Type B pancreatic cell (in vitro differentiated cells): ENCODE results near the gene PIM3. TPM values are rescaled to one million over a fixed set of nuclear protein-coding genes. Genes with fewer than 3 reads are reported as not detected.

Experiments
- DNase-seq: peaks from one replicate; pipeline ENCODE4 v3.0.0; 2021; ENCODE audit warnings: mixed read lengths; ENCODE audit not compliant: unreplicated experiment; ENCODE audit errors: extremely low spot score
- H3K27ac Mint-ChIP-seq: 2 replicates; pipeline ENCODE4 v1.8.0; 2021; ENCODE audit warnings: mild to moderate bottlenecking, mixed read lengths
- H3K27me3 Mint-ChIP-seq: 2 replicates; pipeline ENCODE4 v1.8.0; 2021; ENCODE audit warnings: mixed read lengths
- H3K36me3 Mint-ChIP-seq: 2 replicates; pipeline ENCODE4 v1.8.0; 2021; ENCODE audit warnings: mixed read lengths
- H3K4me1 Mint-ChIP-seq: one replicate; pipeline ENCODE4 v1.8.0; 2021; ENCODE audit warnings: mixed read lengths; ENCODE audit not compliant: unreplicated experiment
- H3K4me3 Mint-ChIP-seq: 2 replicates; pipeline ENCODE4 v1.8.0; 2021; ENCODE audit warnings: mild to moderate bottlenecking, mixed read lengths
- H3K9me3 Mint-ChIP-seq: 2 replicates; pipeline ENCODE4 v1.8.0; 2021; ENCODE audit warnings: mixed read lengths
- CTCF ChIP-seq: fragments of 200-600 bp; sonication (generic); conservative IDR thresholded peaks from 2 replicates; pipeline ENCODE4 v1.5.0; 2021; ENCODE audit warnings: antibody characterized with exemption, mild to moderate bottlenecking
- total RNA-seq: library from RNA; stranded (reverse); gene quantifications from 2 replicates; pipeline ENCODE4 v1.2.1, GENCODE V29; 2021; ENCODE audit warnings: low replicate concordance

Gene PIM3
- total RNA-seq, 1 donor from 2014 or later = 36.7 TPM

DNA sequence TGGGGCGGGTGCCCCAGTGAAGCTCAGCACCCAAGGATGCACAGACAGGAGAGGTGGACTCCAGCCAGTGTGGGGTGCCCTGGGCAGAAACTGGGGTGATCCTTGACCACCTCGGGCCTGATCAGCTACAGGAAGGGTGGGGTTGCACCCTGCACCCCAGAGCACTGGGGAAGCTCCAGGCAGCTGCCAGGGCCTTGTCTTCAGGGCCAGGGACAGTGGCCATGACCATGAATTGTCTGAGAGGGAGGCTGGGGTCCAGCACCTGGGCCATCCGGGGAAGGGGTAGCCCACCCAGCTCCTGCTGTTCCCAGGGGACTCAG is 34.4 kb downstream of the PIM3 start:
- Mint-ChIP-seq H3K36me3 (peaks cover 3% of the 10 kb centered on the region), H3K4me3 (no peak overlapping the region), H3K4me1 (peaks cover 3% of the 10 kb centered on the region), H3K27me3 (peaks cover 22% of the 10 kb centered on the region), H3K9me3 (peaks cover 8% of the 10 kb centered on the region), H3K27ac (no peak overlapping the region)
- no peak for DNase-seq
- TF ChIP-seq CTCF = no peak

- no peak for DNase-seq
- Mint-ChIP-seq H3K36me3 (peaks cover 3% of the 10 kb centered on the region), H3K9me3 (peaks cover 8% of the 10 kb centered on the region), H3K4me3 (no peak overlapping the region), H3K27me3 (peaks cover 22% of the 10 kb centered on the region), H3K27ac (no peak overlapping the region), H3K4me1 (peaks cover 3% of the 10 kb centered on the region)
- no peak for TF ChIP-seq CTCF
Measured at GRCh38 chr22:49995361-49996118, 35.0 kb downstream of the PIM3 start.

- no peak overlapping the region for H3K4me3 Mint-ChIP-seq
- H3K27ac Mint-ChIP-seq = no peak overlapping the region
Measured at GRCh38 chr22:49996119-49996517, 35.5 kb downstream of the PIM3 start.

DNA sequence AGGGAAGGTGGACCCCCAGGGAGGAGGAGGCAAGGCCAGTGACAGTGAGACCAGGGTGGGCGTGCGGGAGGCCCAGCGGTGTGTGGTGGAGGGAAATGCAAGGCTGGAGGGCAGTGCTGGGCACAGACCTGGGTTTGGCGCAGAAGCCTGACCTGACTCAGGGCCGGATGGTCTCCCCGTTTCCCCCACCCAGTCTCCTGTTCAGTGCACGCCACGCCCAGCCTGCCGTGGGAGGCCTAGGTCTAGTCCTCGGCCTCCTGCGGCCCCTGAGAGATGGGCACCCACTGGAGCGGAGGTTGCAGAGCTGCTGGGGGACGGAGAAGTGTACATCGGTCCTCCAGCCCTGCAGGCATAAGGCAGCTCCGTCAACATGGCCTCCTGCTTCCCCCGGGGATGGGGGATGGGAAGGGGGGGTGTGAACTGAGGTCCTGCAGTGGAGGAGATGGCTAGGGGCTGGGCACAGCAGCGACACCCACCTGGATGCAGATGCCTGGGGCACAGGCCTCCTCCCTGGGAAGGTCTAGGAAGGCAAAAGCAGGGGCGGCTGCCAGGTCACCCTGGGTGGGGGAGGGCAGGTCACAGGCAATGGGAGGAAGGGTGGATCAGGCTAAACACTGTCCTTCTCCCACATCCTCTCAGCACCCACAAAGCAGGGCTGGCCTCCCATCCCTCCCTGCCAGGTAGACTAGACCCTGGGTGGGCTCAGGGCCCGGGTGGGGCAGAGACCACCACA is 36.1 kb downstream of the PIM3 start:
- Mint-ChIP-seq H3K9me3 (peaks cover 2% of the 10 kb centered on the region), H3K36me3 (peaks cover 2% of the 10 kb centered on the region), H3K27ac (no peak overlapping the region), H3K4me1 (peaks cover 4% of the 10 kb centered on the region), H3K4me3 (no peak overlapping the region), H3K27me3 (peaks cover 18% of the 10 kb centered on the region)
- no peak for TF ChIP-seq CTCF
- DNase-seq = no peak

More at GRCh38 chr22:49996119-49996517, 35.5 kb downstream of the PIM3 start:
- no peak for DNase-seq
- Mint-ChIP-seq H3K36me3 (peaks cover 3% of the 10 kb centered on the region), H3K9me3 (peaks cover 5% of the 10 kb centered on the region), H3K4me1 (peaks cover 3% of the 10 kb centered on the region), H3K27me3 (peaks cover 19% of the 10 kb centered on the region)
- TF ChIP-seq CTCF = no peak

GRCh38 chr22:49997251-49997599 is 36.7 kb downstream of the PIM3 start:
- TF ChIP-seq CTCF = no peak
- no peak overlapping the region for H3K4me3 Mint-ChIP-seq
- H3K27me3 Mint-ChIP-seq = peaks cover 14% of the 10 kb centered on the region
- no peaks in the 10 kb centered on the region for H3K9me3 Mint-ChIP-seq
- H3K36me3 Mint-ChIP-seq = no peaks in the 10 kb centered on the region
- H3K4me1 Mint-ChIP-seq = peaks cover 9% of the 10 kb centered on the region
- H3K27ac Mint-ChIP-seq = no peak overlapping the region
- DNase-seq = no peak
